ENCODE results near the gene UQCC2.
A peak's percentile ranks its signal among the peaks of the same experiment; 100 is the strongest.

UQCC2 gene

GRCh38 chr6:33700391-33701050 lies 11.0 kb downstream of the UQCC2 start:
- no peaks in the 10 kb centered on the region for H3K9me3 Mint-ChIP-seq
- TF ChIP-seq CTCF (IDR thresholded peaks at IDR 0.05; ENCODE audit: unreplicated experiment in 3 of 3): peak; percentile 61 to 75 (median 70)
- peaks cover 44% of the 10 kb centered on the region for H3K4me1 Mint-ChIP-seq
- H3K27me3 Mint-ChIP-seq (ENCODE audit: low read depth): no peaks in the 10 kb centered on the region
- peak overlapping the region in 1 of 3 experiments; percentile 38 for H3K27ac Mint-ChIP-seq
- H3K4me3 Mint-ChIP-seq: no peak overlapping the region
- peaks cover 26% of the 10 kb centered on the region for H3K36me3 Mint-ChIP-seq (ENCODE audit: low read depth)

GRCh38 chr6:33699739-33700138 lies 11.8 kb downstream of the UQCC2 start:
- no peak overlapping the region for H3K4me3 Mint-ChIP-seq
- no peaks in the 10 kb centered on the region for H3K9me3 Mint-ChIP-seq
- H3K27ac Mint-ChIP-seq: no peak overlapping the region
- H3K36me3 Mint-ChIP-seq (ENCODE audit: low read depth): peaks cover 26% of the 10 kb centered on the region
- no peaks in the 10 kb centered on the region for H3K27me3 Mint-ChIP-seq (ENCODE audit: low read depth)
- peaks cover 46% of the 10 kb centered on the region for H3K4me1 Mint-ChIP-seq
- no peak for TF ChIP-seq CTCF (IDR thresholded peaks at IDR 0.05; ENCODE audit: unreplicated experiment in 3 of 3)

GRCh38 chr6:33699131-33699530 lies 12.4 kb downstream of the UQCC2 start:
- Mint-ChIP-seq H3K27me3 (ENCODE audit: low read depth) (no peaks in the 10 kb centered on the region), H3K36me3 (ENCODE audit: low read depth) (peaks cover 23% of the 10 kb centered on the region), H3K9me3 (no peaks in the 10 kb centered on the region), H3K27ac (no peak overlapping the region), H3K4me1 (peaks cover 52% of the 10 kb centered on the region), H3K4me3 (no peak overlapping the region)
- TF ChIP-seq CTCF (IDR thresholded peaks at IDR 0.05; ENCODE audit: unreplicated experiment in 3 of 3): no peak

- H3K4me3 Mint-ChIP-seq: no peak overlapping the region
- peaks cover 58% of the 10 kb centered on the region for H3K4me1 Mint-ChIP-seq
- TF ChIP-seq CTCF (IDR thresholded peaks at IDR 0.05; ENCODE audit: unreplicated experiment in 3 of 3): no peak
- H3K36me3 Mint-ChIP-seq (ENCODE audit: low read depth): peaks cover 26% of the 10 kb centered on the region
- peaks cover 2% of the 10 kb centered on the region for H3K27me3 Mint-ChIP-seq (ENCODE audit: low read depth)
- no peak overlapping the region for H3K27ac Mint-ChIP-seq
- no peaks in the 10 kb centered on the region for H3K9me3 Mint-ChIP-seq
These were observed 13.0 kb downstream of the UQCC2 start for GRCh38 chr6:33698494-33698893.

- H3K4me3 Mint-ChIP-seq: no peak overlapping the region
These were observed 13.7 kb downstream of the UQCC2 start for GRCh38 chr6:33697845-33698244.

More at GRCh38 chr6:33697845-33698244, 13.7 kb downstream of the UQCC2 start:
- peaks cover 65% of the 10 kb centered on the region for H3K4me1 Mint-ChIP-seq
- peaks cover 4% of the 10 kb centered on the region for H3K27me3 Mint-ChIP-seq (ENCODE audit: low read depth)
- H3K27ac Mint-ChIP-seq: peak overlapping the region in 2 of 3 experiments; percentile 15 to 87
- no peaks in the 10 kb centered on the region for H3K9me3 Mint-ChIP-seq
- H3K36me3 Mint-ChIP-seq (ENCODE audit: low read depth): peaks cover 26% of the 10 kb centered on the region
- no peak for TF ChIP-seq CTCF (IDR thresholded peaks at IDR 0.05; ENCODE audit: unreplicated experiment in 3 of 3)

Data from nephron (organoid).